Measurements from ENCODE around the gene TADA3.

The TADA3 gene

GRCh38 chr3:9837701-9838582 is 45.7 kb upstream of the TADA3 start:
- Histone ChIP-seq H3K4me2 (ENCODE audit: low read depth, low read length) (no peak overlapping the region), H3K9me2 (replicated peaks; ENCODE audit: insufficient read depth, low read length) (no peaks in the 10 kb centered on the region), H3K4me1 (ENCODE audit: low read length) (no peaks in the 10 kb centered on the region), H3F3A (ENCODE audit: insufficient read depth, low read length) (no peaks in the 10 kb centered on the region), H3K9ac (ENCODE audit: low read length) (no peak overlapping the region), H3K27ac (ENCODE audit: low read length) (no peak overlapping the region), H4K20me1 (ENCODE audit: insufficient read depth, low read length) (no peaks in the 10 kb centered on the region), H3K27me3 (replicated peaks; ENCODE audit: insufficient read depth, low read length) (no peaks in the 10 kb centered on the region), H2AFZ (ENCODE audit: low read length) (no peak overlapping the region), H3K79me2 (ENCODE audit: low read length) (0 out of 2 replicates have a peak, but pooled peaks cover 6% of the 10 kb centered on the region), H3K36me3 (replicated peaks; ENCODE audit: insufficient read depth, low read length) (no peaks in the 10 kb centered on the region), H3K4me3 (ENCODE audit: low read length) (no peak overlapping the region), H3K9me3 (replicated peaks; ENCODE audit: insufficient read depth, low read length) (no peaks in the 10 kb centered on the region)
- no peak for DNase-seq
- no peak for TF ChIP-seq EZH2phosphoT487 (IDR thresholded peaks at IDR 0.05; ENCODE audit: low read length)
- TF ChIP-seq CTCF (IDR thresholded peaks at IDR 0.05; ENCODE audit: low read length) = no peak
- TF ChIP-seq EZH2 (optimal IDR thresholded peaks at IDR 0.05; ENCODE audit: low read depth, low read length) = no peak

GRCh38 chr3:9834520-9835380 is 42.5 kb upstream of the TADA3 start:
- Histone ChIP-seq H3K79me2 (ENCODE audit: low read length) (no peaks in the 10 kb centered on the region), H4K20me1 (ENCODE audit: insufficient read depth, low read length) (no peaks in the 10 kb centered on the region), H3K27ac (ENCODE audit: low read length) (no peak overlapping the region), H3K27me3 (replicated peaks; ENCODE audit: insufficient read depth, low read length) (no peaks in the 10 kb centered on the region), H3K9me3 (replicated peaks; ENCODE audit: insufficient read depth, low read length) (no peaks in the 10 kb centered on the region), H3K36me3 (replicated peaks; ENCODE audit: insufficient read depth, low read length) (no peaks in the 10 kb centered on the region), H3K9ac (ENCODE audit: low read length) (no peak overlapping the region), H2AFZ (ENCODE audit: low read length) (no peak overlapping the region), H3K9me2 (replicated peaks; ENCODE audit: insufficient read depth, low read length) (no peaks in the 10 kb centered on the region), H3K4me1 (ENCODE audit: low read length) (no peaks in the 10 kb centered on the region), H3F3A (ENCODE audit: insufficient read depth, low read length) (no peaks in the 10 kb centered on the region), H3K4me3 (ENCODE audit: low read length) (no peak overlapping the region), H3K4me2 (ENCODE audit: low read depth, low read length) (no peak overlapping the region)
- DNase-seq = no peak
- TF ChIP-seq CTCF (IDR thresholded peaks at IDR 0.05; ENCODE audit: low read length) = no peak
- no peak for TF ChIP-seq EZH2 (optimal IDR thresholded peaks at IDR 0.05; ENCODE audit: low read depth, low read length)
- TF ChIP-seq EZH2phosphoT487 (IDR thresholded peaks at IDR 0.05; ENCODE audit: low read length) = no peak

- Histone ChIP-seq H3K27me3 (replicated peaks; ENCODE audit: insufficient read depth, low read length) (no peaks in the 10 kb centered on the region), H3K4me1 (ENCODE audit: low read length) (no peaks in the 10 kb centered on the region), H3K9me2 (replicated peaks; ENCODE audit: insufficient read depth, low read length) (no peaks in the 10 kb centered on the region), H3K36me3 (replicated peaks; ENCODE audit: insufficient read depth, low read length) (no peaks in the 10 kb centered on the region), H2AFZ (ENCODE audit: low read length) (no peak overlapping the region), H3K4me3 (ENCODE audit: low read length) (no peak overlapping the region), H3K9me3 (replicated peaks; ENCODE audit: insufficient read depth, low read length) (no peaks in the 10 kb centered on the region), H3K4me2 (ENCODE audit: low read depth, low read length) (no peak overlapping the region), H3K79me2 (ENCODE audit: low read length) (no peaks in the 10 kb centered on the region), H3K27ac (ENCODE audit: low read length) (no peak overlapping the region), H3F3A (ENCODE audit: insufficient read depth, low read length) (no peaks in the 10 kb centered on the region), H4K20me1 (ENCODE audit: insufficient read depth, low read length) (no peaks in the 10 kb centered on the region), H3K9ac (ENCODE audit: low read length) (no peak overlapping the region)
- TF ChIP-seq CTCF (IDR thresholded peaks at IDR 0.05; ENCODE audit: low read length) (no peak), EZH2phosphoT487 (IDR thresholded peaks at IDR 0.05; ENCODE audit: low read length) (no peak), EZH2 (optimal IDR thresholded peaks at IDR 0.05; ENCODE audit: low read depth, low read length) (no peak)
- no peak for DNase-seq
Observed at GRCh38 chr3:9833078-9833477, 40.8 kb upstream of the TADA3 start.

All from MM.1S (cell line).